ENCODE results near the gene NEK9.

DNA sequence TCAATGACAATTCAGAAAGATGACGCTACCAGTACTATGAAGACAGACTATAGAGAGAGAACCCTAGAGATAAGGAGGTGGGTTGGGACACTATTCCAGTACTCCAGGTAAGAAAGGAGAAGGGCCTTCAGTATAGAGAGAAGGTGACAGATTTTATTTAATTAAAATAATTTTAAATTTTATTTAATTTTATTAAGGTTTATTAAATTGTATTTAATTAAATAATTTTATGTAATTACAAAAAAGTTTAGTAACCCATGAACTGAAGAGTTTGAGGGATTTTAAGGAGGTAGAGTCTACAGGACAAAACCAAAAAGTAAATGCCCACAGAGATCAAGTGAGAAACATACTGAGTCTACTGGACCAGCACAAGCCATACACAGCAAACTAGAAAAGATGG is 29.3 kb upstream of the NEK9 start:
- TF ChIP-seq RARB (CRISPR knock-in tag; IDR thresholded peaks at IDR 0.05): no peak
- TF ChIP-seq, protein P1, sequence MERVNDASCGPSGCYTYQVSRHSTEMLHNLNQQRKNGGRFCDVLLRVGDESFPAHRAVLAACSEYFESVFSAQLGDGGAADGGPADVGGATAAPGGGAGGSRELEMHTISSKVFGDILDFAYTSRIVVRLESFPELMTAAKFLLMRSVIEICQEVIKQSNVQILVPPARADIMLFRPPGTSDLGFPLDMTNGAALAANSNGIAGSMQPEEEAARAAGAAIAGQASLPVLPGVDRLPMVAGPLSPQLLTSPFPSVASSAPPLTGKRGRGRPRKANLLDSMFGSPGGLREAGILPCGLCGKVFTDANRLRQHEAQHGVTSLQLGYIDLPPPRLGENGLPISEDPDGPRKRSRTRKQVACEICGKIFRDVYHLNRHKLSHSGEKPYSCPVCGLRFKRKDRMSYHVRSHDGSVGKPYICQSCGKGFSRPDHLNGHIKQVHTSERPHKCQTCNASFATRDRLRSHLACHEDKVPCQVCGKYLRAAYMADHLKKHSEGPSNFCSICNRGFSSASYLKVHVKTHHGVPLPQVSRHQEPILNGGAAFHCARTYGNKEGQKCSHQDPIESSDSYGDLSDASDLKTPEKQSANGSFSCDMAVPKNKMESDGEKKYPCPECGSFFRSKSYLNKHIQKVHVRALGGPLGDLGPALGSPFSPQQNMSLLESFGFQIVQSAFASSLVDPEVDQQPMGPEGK (CRISPR knock-in tag; IDR thresholded peaks at IDR 0.05; ENCODE audit: borderline replicate concordance): no peak
- no peak for TF ChIP-seq ZFP3 (CRISPR knock-in tag; IDR thresholded peaks at IDR 0.05)
- TF ChIP-seq CSDC2 (CRISPR knock-in tag; IDR thresholded peaks at IDR 0.05): no peak

All from SK-N-SH treated with all-trans-retinoic acid at 6 μM for 48 hours (cell line).